Erythroblast (primary cell): ENCODE data around the gene TMA7B.

ENCODE experiments used
- GATA1 ChIP-seq: IDR thresholded peaks from 2 replicates; pipeline ENCODE4 v1.6.1; 2011; ENCODE audit warnings: low read depth, mild to moderate bottlenecking, control low read depth, low read length, moderate library complexity
- POLR2A ChIP-seq: IDR thresholded peaks from 2 replicates; pipeline ENCODE4 v1.6.1; 2011; ENCODE audit warnings: mild to moderate bottlenecking, low read length

DNA sequence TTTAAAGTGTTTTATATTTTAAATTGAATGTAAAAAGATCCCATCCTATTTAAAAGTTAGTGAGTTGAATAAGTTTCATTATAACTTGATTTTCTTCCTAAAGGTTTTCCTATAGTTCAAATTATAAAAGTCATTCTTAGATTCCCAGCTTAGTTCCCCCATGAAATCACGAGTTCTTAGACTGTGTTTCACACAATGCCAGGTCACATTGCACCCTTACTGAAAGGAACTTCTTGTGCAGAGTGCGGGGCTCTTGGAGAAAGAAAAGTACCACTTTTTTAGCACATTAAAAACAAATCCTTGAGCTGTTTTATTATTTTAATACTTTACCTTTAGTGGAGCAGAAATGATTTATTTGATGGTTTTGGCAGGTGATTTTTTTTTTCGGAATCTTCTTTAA, 43.7 kb upstream of the TMA7B start:
- TF ChIP-seq POLR2A (no peak), GATA1 (no peak)
